Heart left ventricle (tissue), 13 donors: Measurements from ENCODE around the gene NUDT14.

Source experiments
- CTCF ChIP-seq, 12 donors: fragments of 200-600 bp; sonication (generic) in 4 of 12; IDR thresholded peaks; one replicate each; pipeline versions ENCODE4 v1.5.0 to v1.8.0; 2018 to 2022; ENCODE audit warnings: antibody characterized with exemption in 12 of 12, mild to moderate bottlenecking in 5 of 12
- POLR2A ChIP-seq, 2 donors: fragments of 450-650 bp; IDR thresholded peaks; one replicate each; pipeline ENCODE4 v1.6.1; 2017; ENCODE audit warnings: antibody characterized with exemption in 2 of 2, mild to moderate bottlenecking in 2 of 2, moderate library complexity in 2 of 2
- donor health status: ischemic (EF 13 %, LVEDD 7.1; RV severe dilation, severe dysfunction).
- donor health status: DM: no; HTN: yes; CAD: no.
- donor health status: DM: no; HTN: no; CAD: no.
- donor health status: ischemic (EF 25% LVEDD 6.9; RV normal size, moderate dysfunction).
- donor health status: ischemic (EF 25% LVEDD 5.7; RV mildly dilated, moderate dysfunction).
- donor health status: ischemic (EF 35%, LVEDD 5.7; RV mildly dilated, moderate dysfunction).
- donor health status: nonischemic (EF 11% LVEDD 7.7; RV severe dilation, severe dysfunction).
- donor health status: DM: yes; HTN: yes; CAD: no.
- donor health status: PGD.
- donor health status: ischemic (EF 29% LVEDD 5.4; RV normal size, mild dysfunction).
- donor health status: nonischemic (EF 23%, LVEDD 6.1; RV moderate dilation, normal function).

- TF ChIP-seq POLR2A (IDR thresholded peaks at IDR 0.05) (no peak), CTCF (IDR thresholded peaks at IDR 0.05) (peak in 1 of 12 donors; percentile 6)
These were observed 15.3 kb upstream of the NUDT14 start for GRCh38 chr14:105196265-105196960.
